ENCODE data around the gene S100Z.
"Not testable (repeated sequence)": the region's sequence is repeated elsewhere in the genome, so short reads cannot be mapped to it uniquely, and the experiment has no call there.

S100Z gene

DNA sequence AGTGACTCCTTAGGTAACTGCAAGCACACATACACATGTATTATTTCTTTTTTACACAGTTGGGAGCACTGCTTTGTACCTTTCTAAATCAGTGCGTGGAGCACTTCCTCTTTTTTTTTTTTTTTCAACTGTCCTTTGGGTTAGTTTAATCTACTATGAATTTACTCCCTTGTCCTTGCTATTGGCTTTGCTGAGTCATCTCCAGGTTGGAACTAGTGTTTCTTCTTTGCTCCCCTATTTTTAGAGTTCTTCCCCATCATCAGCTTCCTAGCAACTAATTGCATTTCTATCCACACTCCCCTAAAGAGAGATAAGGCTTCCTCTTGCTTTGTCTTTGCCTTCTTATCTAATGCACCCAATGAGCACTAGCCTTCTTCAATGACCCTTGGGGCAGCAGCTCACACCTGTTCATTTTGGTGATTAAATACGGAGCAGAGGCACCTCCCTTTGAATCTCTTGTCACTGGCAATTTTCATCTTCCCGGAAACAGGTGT is 24.3 kb downstream of the S100Z start:
- no peak for DNase-seq (ENCODE audit: low read depth)

DNA sequence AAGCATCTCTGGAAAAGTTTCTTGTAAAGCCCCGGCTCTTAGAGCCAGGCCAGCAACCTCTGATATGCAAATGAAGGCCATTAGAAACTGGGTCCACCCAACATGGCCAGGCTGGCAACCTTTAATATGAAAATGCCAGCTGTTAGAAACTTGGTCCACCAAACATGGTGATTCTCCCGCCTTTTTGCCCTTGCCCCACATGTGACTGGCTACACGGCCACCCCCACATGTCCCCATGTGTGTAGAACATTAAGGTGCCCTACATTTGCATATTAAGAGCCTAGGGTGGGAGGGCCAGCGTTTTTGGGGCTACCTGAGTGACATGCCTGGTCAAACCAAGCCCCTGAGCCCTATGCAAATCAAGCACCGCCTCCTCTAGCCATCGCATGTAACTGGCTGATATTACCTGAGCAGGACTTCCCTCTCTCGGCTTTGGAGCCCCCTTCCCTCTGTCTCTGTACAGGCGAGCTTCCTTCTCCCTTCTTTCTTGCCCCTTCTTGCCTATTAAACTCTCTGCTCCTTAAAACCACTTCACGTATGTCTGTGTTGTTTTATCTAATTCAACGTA is 39.0 kb downstream of the S100Z start:
- no peak for DNase-seq (ENCODE audit: low read depth)

DNA sequence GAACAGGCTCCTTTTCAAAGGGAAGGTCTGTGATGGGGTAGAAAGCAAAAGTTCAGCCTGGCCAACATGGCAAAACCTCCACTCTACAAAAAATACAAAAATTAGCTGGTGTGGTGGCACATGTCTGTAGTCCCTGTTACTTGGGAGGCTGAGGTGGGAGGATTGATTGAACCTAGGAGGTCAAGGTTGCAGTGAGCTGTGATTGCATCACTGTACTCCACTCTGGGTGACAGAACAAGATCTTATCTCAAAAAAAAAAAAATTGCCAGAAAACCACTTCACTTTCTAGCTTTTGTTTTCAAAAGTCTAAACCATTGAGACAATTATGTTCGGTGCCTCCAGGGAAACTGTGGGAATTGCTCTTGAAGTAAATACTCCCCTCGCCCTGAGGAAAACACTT is 43.5 kb downstream of the S100Z start:
- DNase-seq (ENCODE audit: low read depth), result no peak

DNA sequence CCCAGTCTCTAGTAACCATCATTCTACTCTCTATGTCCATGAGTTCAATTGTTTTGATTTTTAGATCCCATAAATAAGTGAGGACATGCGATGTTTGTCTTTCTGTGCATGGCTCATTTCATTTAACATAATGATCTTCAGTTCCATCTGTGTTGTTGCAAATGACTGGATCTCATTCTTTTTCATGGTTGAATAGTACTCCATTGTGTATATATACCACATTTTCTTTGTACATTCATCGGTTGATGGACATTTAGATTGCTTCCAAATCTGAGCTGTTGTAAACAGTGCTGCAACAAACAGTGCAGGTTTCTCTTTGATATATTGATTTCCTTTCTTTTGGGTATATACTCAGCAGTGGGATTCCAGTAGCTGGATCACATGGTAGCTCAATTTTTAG is 46.4 kb downstream of the S100Z start:
- no peak for DNase-seq (ENCODE audit: low read depth)

- DNase-seq (ENCODE audit: low read depth), result no peak
These were observed 51.7 kb downstream of the S100Z start for GRCh38 chr5:76901522-76901921.

- no peak for DNase-seq (ENCODE audit: low read depth)
These were observed 58.4 kb downstream of the S100Z start for GRCh38 chr5:76908166-76908565.

DNA sequence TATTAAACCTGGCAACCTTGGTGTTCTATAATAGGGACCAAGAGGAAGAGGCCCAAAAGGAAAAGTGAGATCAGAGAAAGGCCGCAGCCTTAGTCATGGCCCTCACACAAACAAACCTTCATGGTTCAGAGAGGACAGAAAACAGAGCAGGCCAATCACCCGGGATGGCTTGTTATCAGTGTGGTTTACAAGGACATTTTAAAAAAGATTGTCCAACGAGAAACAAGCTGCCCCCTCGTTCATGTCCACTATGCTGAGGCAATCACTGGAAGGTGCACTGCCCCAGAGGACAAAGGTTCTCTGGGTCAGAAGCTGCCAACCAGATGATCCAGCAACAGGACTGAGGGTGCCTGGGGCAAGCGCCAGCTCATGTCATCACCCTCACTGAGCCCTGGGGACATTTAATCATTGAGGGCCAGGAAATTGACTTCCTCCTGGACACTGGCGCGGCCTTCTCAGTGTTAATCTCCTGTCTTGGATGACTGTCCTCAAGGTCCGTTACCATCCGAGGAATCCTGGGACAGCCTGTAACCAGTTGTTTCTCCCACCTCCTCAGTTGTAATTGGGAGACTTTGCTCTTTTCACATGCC is 60.6 kb downstream of the S100Z start:
- not testable (repeated sequence) for DNase-seq (ENCODE audit: low read depth)

GRCh38 chr5:76914671-76915070 is 64.9 kb downstream of the S100Z start:
- not testable (repeated sequence) for DNase-seq (ENCODE audit: low read depth)

DNA sequence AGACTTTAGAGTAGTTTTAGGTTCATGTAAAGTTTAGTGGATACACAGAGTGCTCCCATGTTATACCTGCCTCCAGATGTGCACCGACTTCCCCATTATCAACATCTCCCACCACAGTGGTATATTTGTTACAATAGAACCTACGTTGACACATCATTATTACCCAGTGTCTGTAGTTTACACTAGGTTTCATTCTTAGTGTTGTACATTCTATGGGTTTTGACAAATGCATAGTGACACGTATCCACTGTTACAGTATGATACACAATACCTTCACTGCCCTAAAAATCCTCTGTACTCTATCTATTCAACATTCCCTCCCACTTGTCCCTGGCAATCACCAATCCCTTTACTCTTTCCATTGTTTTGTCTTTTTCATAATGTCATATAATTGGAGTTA is 68.7 kb downstream of the S100Z start:
- no peak for DNase-seq (ENCODE audit: low read depth)

GRCh38 chr5:76920491-76920890 is 70.7 kb downstream of the S100Z start:
- DNase-seq (ENCODE audit: low read depth), result no peak

GRCh38 chr5:76926329-76927105 is 76.7 kb downstream of the S100Z start:
- no peak for DNase-seq (ENCODE audit: low read depth)

GRCh38 chr5:76927961-76928360 is 78.1 kb downstream of the S100Z start:
- DNase-seq (ENCODE audit: low read depth), result no peak

DNA sequence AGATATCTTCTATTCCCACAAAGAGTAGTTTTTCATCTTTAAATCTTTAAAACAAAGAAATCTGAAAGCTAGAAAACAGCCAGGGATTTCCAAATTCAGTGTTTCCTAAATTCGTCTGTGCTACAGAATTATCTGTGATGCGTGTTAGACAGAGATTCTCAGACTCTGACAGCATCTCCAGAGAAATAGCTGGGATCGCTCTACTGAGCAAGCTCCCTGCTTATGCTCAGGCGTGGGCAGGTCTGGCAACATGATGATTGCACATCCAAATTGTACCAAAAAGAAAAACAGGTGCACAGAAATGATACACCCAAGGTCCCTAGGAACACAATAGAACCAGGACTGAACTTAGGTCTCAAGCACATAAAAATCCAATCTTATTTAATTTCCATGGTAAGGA is 80.3 kb downstream of the S100Z start:
- no peak for DNase-seq (ENCODE audit: low read depth)

DNA sequence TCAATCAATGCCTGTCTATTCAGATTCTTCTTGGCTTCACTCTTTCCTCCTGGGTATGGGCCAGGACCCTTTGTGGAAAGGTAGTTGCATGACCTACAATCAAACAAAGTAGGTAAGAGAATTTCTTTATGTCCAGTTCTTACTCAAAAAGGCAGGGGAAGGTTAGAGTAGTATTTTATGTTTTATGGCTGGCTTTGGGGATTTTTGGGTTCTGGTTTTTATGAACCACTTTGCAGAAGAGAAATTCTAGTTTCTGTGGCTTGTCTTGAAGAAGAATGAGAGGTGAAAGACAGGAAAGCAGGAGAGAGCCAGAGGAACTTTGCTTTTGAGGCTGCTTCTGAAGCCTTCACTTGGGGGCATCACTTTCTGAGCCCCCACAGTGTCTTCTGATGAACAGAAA is 88.4 kb downstream of the S100Z start:
- no peak for DNase-seq (ENCODE audit: low read depth)

GRCh38 chr5:76941000-76941399 is 91.2 kb downstream of the S100Z start:
- no peak for DNase-seq (ENCODE audit: low read depth)

DNA sequence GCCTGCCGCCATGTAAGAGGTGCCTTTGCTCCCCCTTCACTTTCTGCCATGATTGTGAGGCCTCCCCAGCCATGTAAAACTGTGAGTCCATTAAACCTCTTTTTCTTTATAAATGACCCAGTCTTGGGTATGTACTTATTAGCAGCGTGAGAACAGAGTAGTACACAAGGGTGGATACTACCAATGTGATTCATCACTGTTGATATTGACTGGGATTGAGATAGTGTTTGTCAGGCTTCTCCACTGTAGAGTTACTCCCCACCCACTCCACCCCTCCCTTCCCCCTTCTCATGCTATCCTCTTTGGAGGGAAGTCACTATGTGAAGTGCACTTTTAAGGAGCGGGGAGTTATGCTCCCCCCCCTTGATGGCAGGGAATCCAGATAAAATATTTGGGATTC is 91.6 kb downstream of the S100Z start:
- DNase-seq (ENCODE audit: low read depth), result no peak

DNA sequence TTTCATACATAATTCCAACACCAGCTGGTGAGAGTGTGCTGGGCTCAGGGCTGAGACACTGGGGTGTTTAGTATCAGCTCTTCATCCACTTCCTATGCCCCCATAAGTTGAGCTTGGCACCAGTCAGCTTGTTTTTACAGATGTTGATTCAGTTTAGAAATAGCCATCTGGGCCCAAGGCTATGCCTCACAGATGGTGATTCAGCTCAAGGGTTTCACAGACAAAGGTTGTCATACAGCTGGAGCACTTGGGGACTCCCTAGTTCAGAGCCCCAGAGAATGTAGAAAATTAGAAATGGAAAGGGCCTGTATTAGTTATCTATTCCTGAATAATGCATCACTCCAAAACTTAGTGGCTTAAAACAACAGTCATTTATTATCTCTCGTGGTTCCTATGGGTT is 92.8 kb downstream of the S100Z start:
- peak; percentile 76 for DNase-seq (ENCODE audit: low read depth)

DNA sequence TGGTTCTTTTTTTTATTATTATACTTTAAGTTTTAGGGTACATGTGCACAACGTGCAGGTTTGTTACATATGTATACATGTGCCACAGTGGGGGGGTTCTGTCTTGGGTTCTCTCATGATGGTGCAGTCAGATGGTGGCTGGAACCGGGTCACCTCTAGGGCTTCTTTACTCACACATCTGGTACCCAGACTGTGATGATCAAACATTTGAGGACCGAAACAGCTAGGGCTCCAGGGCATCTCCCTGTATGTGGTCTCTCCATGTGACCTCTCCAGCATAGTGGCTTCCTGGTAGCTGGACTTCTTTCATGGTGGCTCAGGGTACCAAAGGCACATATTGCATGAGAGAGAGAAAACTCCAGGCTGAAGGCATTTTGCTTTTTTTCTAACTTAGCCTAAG is 93.2 kb downstream of the S100Z start:
- no peak for DNase-seq (ENCODE audit: low read depth)

DNA sequence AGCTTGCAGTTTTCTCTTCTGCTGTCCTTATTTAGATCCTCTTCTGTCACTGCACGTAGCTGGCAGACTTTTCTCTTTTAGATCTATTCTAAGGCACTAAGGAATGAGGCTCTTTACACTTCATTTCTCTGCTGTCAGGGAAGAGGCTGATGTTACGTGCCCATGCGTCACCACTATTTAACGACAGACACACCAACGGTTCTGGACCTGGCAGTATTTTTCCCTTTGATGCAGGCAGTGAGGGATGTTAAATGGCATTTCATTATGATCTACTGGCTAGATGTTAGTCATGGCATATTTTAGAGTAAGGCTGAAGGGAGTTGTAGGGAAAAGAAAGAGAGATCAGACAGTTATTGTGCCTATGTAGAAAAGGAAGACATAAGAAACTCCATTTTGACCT is 94.8 kb downstream of the S100Z start:
- no peak for DNase-seq (ENCODE audit: low read depth)

GRCh38 chr5:76945238-76945637 is 95.4 kb downstream of the S100Z start:
- DNase-seq (ENCODE audit: low read depth), result not testable (repeated sequence)

GRCh38 chr5:76946090-76946489 is 96.3 kb downstream of the S100Z start:
- no peak for DNase-seq (ENCODE audit: low read depth)

- no peak for DNase-seq (ENCODE audit: low read depth)
These were observed 97.3 kb downstream of the S100Z start for GRCh38 chr5:76947082-76947503.

DNA sequence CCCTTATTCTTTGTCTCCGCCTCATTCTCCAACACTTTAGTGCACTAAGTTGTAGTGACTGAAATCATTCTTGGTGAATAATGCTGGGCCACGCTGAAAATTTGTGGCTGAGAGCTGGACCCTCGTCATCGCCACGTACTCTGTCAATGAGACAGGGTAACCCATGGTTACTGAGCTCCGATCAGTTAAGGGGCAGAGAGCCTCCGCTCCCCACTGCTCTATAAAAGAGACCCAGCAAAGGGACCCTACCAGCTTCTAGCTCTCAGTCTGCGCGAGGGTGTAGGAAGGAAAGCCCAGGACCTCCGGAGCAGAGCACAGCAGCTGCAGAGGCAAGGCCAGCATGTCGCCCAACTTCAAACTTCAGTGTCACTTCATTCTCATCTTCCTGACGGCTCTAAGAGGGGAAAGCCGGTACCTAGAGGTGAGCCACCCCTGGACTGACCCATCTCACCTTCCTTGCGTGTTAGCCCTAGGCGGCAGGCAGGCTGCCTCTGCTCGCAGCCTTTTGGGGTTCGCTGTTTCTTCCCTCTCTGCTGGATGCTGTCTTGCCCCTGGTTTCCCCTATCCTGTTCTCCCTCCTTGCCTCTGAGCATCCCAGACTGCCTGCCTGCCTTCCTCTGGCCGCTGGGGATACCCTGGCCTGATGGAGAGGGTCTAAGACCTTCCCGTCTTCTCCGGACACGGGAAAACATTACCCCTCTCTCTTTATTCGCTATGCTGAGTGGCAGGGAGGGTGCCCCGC is 103.2 kb downstream of the S100Z start, which contains the start of gene CRHBP:
CRHBP (plus strand) TSS at position 251 of the 742 bp plus-strand sequence; CDS start at position 341, 90 bp downstream.
- no peak for DNase-seq (ENCODE audit: low read depth)

Data from HS-5 (cell line).